Measurements from ENCODE around the gene ANKRD36. TPM values are rescaled to one million over a fixed set of nuclear protein-coding genes. Genes with fewer than 3 reads are reported as not detected.

The ANKRD36 gene
- total RNA-seq, 6 experiments from 2014 or later: 2.8 to 4.8 (median 4.2) TPM

Small RNA genes lying within 50 kb of the gene (small RNA-seq; reads per million reads assigned to genes)
- gene RN7SL313P: 0 reads per million in 2 experiments

Other genes with a start within 250 kb of the ANKRD36 start
- gene SEMA4C, start 243.1 kb upstream of the ANKRD36 start, total RNA-seq: 10 to 100 TPM; 11.9 to 18.9 (median 12.6) TPM
- gene FAM178B, start 126.6 kb upstream of the ANKRD36 start, total RNA-seq: under 1 TPM in 1 of 6 experiments, not detected in 5; 0.33 TPM
- 1 to 10 TPM; 1.8 to 4.6 (median 3.2) TPM for gene FAHD2B, start 18.3 kb upstream of the ANKRD36 start, total RNA-seq

Data from right lobe of liver (tissue), 5 donors.